ENCODE results near the gene GAS7.

GAS7 gene

DNA sequence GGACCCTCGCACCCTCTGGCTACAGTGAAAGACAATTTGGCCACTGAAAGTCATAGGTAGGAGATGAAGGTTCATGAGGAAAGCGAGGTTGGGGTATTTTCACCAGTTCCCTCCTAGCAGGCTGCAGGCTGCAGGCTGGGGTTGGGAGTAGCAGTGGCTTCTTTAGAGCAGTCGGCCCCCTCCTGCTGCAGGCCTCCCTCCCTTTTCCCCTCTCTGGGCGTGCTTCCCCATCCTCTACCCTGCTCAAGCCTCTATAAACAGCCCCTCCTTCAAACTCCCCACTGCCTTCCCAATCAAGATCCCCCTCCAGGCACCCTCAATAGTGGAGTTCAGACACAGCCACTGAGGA, 41.8 kb downstream of the GAS7 start:
- DNase-seq (ENCODE audit: extremely low spot score) = no peak
- CTCF ChIA-PET = no interaction called here
- no peak for TF ChIP-seq ZNF384 (IDR thresholded peaks at IDR 0.05)
- TF ChIP-seq LEF1 (IDR thresholded peaks at IDR 0.05; ENCODE audit: borderline replicate concordance) = no peak
- TF ChIP-seq SP1 (IDR thresholded peaks at IDR 0.05) = no peak
- TF ChIP-seq L3MBTL2 (conservative IDR thresholded peaks at IDR 0.05) = no peak
- no peak for TF ChIP-seq FOXM1 (IDR thresholded peaks at IDR 0.05; ENCODE audit: borderline replicate concordance)
- no peak for TF ChIP-seq NFRKB (IDR thresholded peaks at IDR 0.05)
- TF ChIP-seq FOXA1 (IDR thresholded peaks at IDR 0.05) = no peak
- no peak for TF ChIP-seq FOXK2 (IDR thresholded peaks at IDR 0.05)
- TF ChIP-seq ARNT (IDR thresholded peaks at IDR 0.05) = no peak
- TF ChIP-seq HDGF (IDR thresholded peaks at IDR 0.05; ENCODE audit: borderline replicate concordance) = no peak
- POLR2A ChIA-PET = no interaction called here

DNA sequence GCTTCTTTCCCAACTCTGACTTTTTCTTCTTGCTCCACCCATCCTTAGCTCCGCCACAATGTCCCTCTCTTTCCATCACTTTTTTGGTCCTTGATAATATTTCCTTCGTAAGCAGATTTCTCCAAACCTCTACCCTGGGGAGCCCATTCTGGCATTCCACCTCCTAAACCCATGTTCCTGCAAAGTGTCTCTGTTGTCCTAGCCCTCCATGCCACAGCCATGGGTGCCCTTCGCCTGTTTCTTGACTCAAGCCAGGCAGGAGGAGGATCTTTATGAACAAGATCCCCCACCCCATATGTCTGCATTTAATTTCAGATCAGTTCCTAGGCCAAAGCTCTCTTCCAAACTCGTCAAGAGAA, 42.4 kb downstream of the GAS7 start:
- TF ChIP-seq SP1 (IDR thresholded peaks at IDR 0.05) (no peak), CTBP1 (IDR thresholded peaks at IDR 0.05; ENCODE audit: borderline replicate concordance) (no peak), NFRKB (IDR thresholded peaks at IDR 0.05) (no peak), LEF1 (IDR thresholded peaks at IDR 0.05; ENCODE audit: borderline replicate concordance) (no peak), ZNF384 (IDR thresholded peaks at IDR 0.05) (no peak), FOXM1 (IDR thresholded peaks at IDR 0.05; ENCODE audit: borderline replicate concordance) (no peak), FOXA1 (IDR thresholded peaks at IDR 0.05) (no peak), HDGF (IDR thresholded peaks at IDR 0.05; ENCODE audit: borderline replicate concordance) (no peak), L3MBTL2 (conservative IDR thresholded peaks at IDR 0.05) (no peak), SUZ12 (IDR thresholded peaks at IDR 0.05) (no peak)
- CTCF ChIA-PET = no interaction called here
- POLR2A ChIA-PET = no interaction called here
- DNase-seq (ENCODE audit: extremely low spot score) = no peak

DNA sequence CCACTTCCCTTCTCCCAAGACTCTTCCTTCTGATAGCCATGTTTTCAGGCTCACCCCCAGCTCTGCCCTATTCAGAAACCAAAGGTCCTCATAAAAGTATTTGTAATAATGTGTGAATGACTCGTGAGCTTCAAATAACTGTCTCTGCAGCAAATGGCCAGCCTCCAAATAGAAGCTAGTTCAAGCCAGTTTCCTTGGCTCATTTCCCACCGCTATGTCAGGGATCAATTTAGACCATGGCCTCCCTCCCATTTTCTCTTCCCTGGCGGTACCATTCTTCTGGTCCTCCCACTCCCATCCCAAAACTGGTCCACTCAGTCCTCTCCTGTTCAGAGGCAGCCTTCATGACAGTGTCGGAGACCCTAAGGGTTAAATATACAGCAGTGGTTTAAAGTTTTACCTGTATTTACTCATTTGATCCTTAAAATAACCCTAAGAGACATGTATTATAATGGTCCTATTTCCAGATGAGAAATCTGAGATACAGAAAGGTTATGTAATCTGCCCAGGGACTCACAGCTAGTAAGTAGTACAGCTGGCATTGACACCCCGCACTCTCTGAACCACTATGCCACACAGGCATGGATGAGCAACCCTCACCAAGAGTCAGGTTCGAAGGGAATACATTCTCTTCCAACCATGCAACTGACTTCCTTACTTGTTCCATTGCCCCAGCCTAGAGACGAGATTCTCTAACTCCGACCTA, 42.9 kb downstream of the GAS7 start:
- no peak for DNase-seq (ENCODE audit: extremely low spot score)
- TF ChIP-seq ZNF384 (IDR thresholded peaks at IDR 0.05) (no peak), CTBP1 (IDR thresholded peaks at IDR 0.05; ENCODE audit: borderline replicate concordance) (no peak), FOXK2 (IDR thresholded peaks at IDR 0.05) (no peak), BHLHE40 (IDR thresholded peaks at IDR 0.05; ENCODE audit: borderline replicate concordance) (no peak), LEF1 (IDR thresholded peaks at IDR 0.05; ENCODE audit: borderline replicate concordance) (no peak), L3MBTL2 (conservative IDR thresholded peaks at IDR 0.05) (no peak), FOXM1 (IDR thresholded peaks at IDR 0.05; ENCODE audit: borderline replicate concordance) (no peak)
- POLR2A ChIA-PET = no interaction called here
- CTCF ChIA-PET = no interaction called here

DNA sequence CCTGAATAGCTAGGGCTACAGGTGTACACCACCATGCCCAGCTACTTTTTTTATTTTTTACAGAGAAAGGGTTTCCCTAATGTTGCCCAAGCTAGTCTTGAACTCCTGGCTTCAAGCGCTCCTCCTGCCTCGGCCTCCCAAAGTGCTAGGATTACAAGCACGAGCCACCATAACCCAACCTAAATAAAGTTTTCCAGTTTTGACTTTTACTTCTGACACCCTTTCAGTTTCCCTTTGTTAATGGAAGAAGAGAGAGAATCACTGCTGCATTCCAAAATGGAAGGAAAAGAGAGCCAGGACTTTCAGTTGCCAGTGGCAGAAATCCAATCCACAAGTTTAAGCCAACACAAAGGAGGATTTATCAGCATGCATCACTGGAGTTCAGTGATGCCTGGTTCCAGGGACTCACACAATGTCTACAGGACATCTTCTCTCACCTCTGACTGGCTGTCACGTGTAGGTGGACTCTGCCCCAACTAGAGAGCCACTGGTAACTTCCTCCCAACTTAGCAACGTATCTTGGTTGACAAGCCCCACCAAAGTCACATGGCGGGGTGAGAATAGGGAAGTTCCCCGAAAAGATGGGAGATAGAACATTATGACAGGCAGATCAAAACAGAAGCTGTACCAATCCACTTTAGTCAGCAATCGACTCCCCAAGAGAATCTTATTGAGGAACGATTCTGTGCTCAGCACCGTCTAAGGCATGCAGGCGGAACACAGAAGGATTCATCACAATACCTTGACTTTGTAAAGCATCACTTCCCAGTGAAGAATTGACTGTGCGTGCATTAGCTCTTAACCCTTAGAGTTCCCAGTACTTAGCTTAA, 46.5 kb downstream of the GAS7 start:
- ChIA-PET CTCF (no interaction called here), POLR2A (no interaction called here)
- no peak for TF ChIP-seq NFRKB (IDR thresholded peaks at IDR 0.05)
- TF ChIP-seq CTBP1 (IDR thresholded peaks at IDR 0.05; ENCODE audit: borderline replicate concordance) = no peak
- TF ChIP-seq HDGF (IDR thresholded peaks at IDR 0.05; ENCODE audit: borderline replicate concordance) = no peak
- no peak for TF ChIP-seq FOXA1 (IDR thresholded peaks at IDR 0.05)
- no peak for TF ChIP-seq ELF4 (IDR thresholded peaks at IDR 0.05)
- TF ChIP-seq BHLHE40 (IDR thresholded peaks at IDR 0.05; ENCODE audit: borderline replicate concordance) = no peak
- TF ChIP-seq ARNT (IDR thresholded peaks at IDR 0.05) = no peak
- TF ChIP-seq ZNF384 (IDR thresholded peaks at IDR 0.05) = no peak
- no peak for TF ChIP-seq SP1 (IDR thresholded peaks at IDR 0.05)
- no peak for TF ChIP-seq TARDBP (IDR thresholded peaks at IDR 0.05)
- TF ChIP-seq LEF1 (IDR thresholded peaks at IDR 0.05; ENCODE audit: borderline replicate concordance) = no peak
- TF ChIP-seq FOXK2 (IDR thresholded peaks at IDR 0.05) = no peak
- no peak for TF ChIP-seq L3MBTL2 (conservative IDR thresholded peaks at IDR 0.05)
- TF ChIP-seq SUZ12 (IDR thresholded peaks at IDR 0.05) = no peak
- TF ChIP-seq, protein P1, sequence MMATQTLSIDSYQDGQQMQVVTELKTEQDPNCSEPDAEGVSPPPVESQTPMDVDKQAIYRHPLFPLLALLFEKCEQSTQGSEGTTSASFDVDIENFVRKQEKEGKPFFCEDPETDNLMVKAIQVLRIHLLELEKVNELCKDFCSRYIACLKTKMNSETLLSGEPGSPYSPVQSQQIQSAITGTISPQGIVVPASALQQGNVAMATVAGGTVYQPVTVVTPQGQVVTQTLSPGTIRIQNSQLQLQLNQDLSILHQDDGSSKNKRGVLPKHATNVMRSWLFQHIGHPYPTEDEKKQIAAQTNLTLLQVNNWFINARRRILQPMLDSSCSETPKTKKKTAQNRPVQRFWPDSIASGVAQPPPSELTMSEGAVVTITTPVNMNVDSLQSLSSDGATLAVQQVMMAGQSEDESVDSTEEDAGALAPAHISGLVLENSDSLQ (IDR thresholded peaks at IDR 0.05) = no peak
- TF ChIP-seq FOXM1 (IDR thresholded peaks at IDR 0.05; ENCODE audit: borderline replicate concordance) = no peak
- no peak for DNase-seq (ENCODE audit: extremely low spot score)

DNA sequence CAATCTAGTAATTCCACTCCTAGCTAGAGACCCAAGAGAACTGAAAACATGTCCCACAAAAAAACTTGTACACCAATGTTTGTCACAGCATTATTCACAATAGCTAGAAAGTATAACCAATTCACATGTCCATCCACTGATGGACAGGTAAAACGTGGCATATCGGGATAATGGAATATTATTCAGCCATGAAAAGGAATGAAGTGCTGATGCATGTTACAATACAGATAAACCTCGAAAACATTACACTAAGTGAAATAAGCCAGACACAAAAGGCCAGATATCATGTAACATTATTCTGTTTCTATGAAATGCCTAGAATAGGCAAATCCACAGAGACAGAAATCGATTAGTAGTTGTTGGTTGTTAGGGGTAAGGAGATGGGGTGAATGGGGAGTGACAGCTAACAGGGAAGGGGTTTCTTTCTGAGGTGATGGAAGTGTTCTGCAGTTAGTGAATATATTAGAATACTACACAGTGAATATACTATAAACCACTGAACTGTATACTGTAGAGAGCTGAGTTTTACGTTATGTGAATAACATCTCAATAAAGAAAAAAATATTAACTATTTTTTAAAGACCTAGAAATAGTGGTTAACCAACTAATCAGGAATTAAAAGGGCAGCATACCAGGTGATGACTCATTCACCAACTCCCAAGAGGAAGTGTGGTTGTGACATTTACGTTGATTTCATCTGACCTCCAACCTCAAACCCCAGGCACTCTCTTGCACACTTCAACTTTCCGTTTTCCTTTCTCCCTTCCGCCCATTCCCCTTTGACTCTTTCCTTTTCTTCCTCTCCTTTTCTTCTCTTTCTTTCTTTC, 48.6 kb downstream of the GAS7 start:
- TF ChIP-seq BHLHE40 (IDR thresholded peaks at IDR 0.05; ENCODE audit: borderline replicate concordance) = no peak
- TF ChIP-seq NFRKB (IDR thresholded peaks at IDR 0.05) = no peak
- TF ChIP-seq HDGF (IDR thresholded peaks at IDR 0.05; ENCODE audit: borderline replicate concordance) = no peak
- TF ChIP-seq FOXA1 (IDR thresholded peaks at IDR 0.05) = no peak
- TF ChIP-seq L3MBTL2 (conservative IDR thresholded peaks at IDR 0.05) = no peak
- no peak for TF ChIP-seq CTBP1 (IDR thresholded peaks at IDR 0.05; ENCODE audit: borderline replicate concordance)
- TF ChIP-seq ELF4 (IDR thresholded peaks at IDR 0.05) = no peak
- no peak for TF ChIP-seq FOXM1 (IDR thresholded peaks at IDR 0.05; ENCODE audit: borderline replicate concordance)
- TF ChIP-seq TARDBP (IDR thresholded peaks at IDR 0.05) = no peak
- no peak for TF ChIP-seq FOXK2 (IDR thresholded peaks at IDR 0.05)
- no peak for TF ChIP-seq ARNT (IDR thresholded peaks at IDR 0.05)
- no peak for TF ChIP-seq ZNF384 (IDR thresholded peaks at IDR 0.05)
- TF ChIP-seq SP1 (IDR thresholded peaks at IDR 0.05) = no peak
- TF ChIP-seq, protein P1 (IDR thresholded peaks at IDR 0.05) = no peak
- no peak for TF ChIP-seq SUZ12 (IDR thresholded peaks at IDR 0.05)
- DNase-seq (ENCODE audit: extremely low spot score) = no peak
- POLR2A ChIA-PET = no interaction called here
- CTCF ChIA-PET = no interaction called here
